ENCODE data around the gene PROCR.
"Not testable (repeated sequence)": the region's sequence is repeated elsewhere in the genome, so short reads cannot be mapped to it uniquely, and the experiment has no call there.

PROCR gene

DNA sequence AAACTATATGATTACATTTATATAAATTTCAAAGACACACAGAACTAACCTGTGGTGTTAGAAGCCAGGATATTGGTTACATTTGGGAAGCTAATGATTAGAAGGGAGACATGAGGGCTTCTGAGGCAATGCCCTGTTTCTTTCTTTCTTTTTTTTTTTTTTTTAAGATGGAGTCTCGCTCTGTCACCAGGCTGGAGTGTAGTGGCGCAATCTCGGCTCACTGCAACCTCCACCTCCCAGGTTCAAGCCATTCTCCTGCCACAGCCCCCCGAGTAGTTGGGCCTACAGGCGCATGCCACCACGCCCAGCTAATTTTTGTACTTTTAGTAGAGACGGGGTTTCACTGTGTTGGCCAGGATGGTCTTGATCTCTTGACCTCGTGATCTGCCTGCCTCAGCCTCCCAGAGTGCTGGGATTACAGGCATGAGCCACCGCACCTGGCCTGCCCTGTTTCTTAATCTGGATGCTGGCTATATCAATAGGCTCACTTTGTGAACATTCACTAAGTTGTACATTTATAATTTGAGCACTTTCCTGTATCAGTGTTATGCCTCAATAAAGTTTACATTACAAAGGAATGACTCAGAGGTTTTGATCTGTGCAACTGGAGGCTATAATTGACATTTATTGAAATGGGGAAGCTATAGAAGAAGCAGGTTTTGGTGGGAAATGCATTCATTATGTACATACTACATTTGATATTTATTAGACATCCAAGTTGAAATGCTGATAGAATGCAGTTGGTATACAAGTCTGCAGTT is 21.3 kb downstream of the PROCR start:
- DNase-seq (ENCODE audit: low read depth): not testable (repeated sequence)

DNA sequence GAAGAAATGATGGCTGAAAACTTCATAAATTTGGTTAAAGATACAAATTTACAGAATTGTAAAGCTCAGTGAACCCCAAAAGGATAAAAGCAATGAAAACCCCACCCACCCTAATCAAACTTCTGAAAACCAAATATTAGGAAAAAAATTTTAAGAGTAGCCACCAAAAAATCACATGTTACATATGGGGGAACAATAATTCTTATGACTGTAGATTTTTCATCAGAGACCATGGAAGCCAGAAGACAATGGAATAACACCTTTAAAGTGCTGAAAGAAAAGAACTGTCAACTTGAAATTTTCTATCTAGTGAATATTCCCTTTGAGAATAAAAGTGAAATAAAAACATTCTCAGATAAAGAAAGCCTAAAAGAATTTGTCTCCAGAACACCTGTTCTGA is 24.4 kb downstream of the PROCR start:
- no peak for DNase-seq (ENCODE audit: low read depth)

DNA sequence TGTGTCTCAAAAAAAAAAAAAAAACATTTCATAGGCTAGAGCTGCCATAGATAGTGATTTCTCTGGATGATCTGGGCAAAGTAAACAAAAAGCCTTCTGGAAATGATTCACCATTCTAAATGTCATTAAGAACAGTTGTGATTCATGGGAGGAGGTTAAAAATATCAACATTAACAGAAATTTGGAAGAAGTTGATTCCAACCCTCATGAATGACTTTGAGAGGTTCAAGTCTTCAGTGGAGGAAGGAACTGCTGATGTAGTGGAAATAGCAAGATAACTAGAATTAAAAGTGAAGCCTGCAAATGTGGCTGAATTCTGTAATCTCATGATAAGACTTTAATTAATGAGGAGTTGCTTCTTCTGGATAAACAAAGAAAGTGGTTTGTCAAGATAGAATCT is 27.9 kb downstream of the PROCR start:
- DNase-seq (ENCODE audit: low read depth): no peak

DNA sequence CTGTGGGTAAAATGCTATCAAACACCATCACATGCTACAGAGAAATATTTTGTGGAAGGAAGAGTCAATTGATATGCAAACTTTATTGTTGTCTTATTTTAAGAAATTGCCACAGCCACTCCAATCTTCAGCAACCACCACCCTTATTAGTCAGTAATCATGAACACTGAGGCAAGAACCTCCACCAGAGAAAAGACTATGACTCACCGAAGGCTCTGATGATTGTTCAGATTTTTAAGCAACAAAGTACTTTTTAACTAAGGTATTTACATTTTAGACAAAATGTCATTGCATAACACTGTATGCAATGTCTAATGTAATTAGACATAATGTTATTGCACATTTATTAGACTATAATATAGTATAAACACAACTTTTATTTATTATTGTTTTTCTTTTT is 28.4 kb downstream of the PROCR start:
- DNase-seq (ENCODE audit: low read depth): no peak

DNA sequence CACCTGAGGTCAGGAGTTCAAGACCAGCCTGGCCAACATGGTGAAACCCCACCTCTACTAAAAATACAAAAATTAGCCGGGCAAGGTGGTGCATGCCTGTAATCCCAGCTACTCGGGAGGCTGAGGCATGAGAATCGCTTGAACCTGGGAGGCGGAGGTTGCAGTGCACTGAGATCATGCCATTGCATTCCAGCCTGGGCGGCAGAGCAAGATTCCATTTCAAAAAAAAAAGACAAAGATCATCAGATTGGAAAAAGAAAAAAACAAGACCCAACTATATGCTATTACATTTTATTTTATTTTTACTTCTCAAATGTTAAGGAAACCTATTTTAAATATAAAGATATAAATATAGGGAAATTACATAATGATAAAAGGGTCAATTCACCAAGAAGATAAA is 29.6 kb downstream of the PROCR start:
- not testable (repeated sequence) for DNase-seq (ENCODE audit: low read depth)

DNA sequence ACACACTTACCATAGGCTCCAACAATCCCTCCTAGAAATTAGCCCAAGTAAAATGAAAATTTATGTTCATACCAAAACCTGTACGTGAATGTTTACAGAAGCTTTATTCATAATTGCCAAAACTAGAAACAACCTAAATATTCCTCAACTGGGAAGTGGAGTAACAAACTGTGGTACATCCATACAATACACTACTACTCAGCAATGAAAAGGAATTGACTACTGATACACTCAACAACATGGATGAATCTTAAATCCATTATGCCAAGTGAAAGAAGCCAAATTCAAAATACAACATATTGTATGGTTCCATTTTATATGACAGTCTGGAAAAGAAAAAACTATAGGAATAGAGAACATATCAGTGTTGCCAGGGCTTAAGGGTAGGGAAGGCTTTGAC is 34.9 kb downstream of the PROCR start:
- DNase-seq (ENCODE audit: low read depth): no peak

DNA sequence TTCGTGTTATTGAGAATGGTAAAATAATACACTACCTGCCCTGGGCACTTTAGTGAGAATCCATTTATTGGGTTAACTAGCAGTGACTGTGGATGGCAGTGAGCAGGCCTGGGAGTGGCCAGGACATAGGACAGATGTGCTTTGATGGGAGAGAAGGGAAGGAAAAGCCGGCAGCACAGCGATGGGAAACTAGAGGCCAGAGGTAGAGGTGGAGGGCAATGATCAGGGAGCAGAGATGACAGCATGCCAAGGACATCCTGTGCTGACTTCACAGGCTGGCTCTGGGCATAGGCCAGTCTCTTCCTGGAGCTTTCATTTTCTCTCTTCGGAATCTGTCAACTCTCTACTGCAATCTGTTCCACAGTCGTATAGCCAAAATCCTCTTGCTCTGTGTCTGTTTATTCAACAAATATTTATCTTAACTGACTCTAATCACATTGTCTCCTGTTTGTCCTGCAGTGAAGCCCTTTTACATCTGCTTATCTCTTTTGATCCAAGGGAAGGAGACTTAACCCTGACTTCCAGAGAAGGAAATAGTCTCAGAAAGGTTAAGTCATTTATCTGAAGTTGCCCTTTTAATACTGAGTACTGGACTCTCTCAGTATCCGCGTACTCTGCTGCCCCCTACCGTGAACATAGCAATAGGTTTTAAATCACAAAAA is 36.2 kb downstream of the PROCR start:
- DNase-seq (ENCODE audit: low read depth): peak; percentile 56

DNA sequence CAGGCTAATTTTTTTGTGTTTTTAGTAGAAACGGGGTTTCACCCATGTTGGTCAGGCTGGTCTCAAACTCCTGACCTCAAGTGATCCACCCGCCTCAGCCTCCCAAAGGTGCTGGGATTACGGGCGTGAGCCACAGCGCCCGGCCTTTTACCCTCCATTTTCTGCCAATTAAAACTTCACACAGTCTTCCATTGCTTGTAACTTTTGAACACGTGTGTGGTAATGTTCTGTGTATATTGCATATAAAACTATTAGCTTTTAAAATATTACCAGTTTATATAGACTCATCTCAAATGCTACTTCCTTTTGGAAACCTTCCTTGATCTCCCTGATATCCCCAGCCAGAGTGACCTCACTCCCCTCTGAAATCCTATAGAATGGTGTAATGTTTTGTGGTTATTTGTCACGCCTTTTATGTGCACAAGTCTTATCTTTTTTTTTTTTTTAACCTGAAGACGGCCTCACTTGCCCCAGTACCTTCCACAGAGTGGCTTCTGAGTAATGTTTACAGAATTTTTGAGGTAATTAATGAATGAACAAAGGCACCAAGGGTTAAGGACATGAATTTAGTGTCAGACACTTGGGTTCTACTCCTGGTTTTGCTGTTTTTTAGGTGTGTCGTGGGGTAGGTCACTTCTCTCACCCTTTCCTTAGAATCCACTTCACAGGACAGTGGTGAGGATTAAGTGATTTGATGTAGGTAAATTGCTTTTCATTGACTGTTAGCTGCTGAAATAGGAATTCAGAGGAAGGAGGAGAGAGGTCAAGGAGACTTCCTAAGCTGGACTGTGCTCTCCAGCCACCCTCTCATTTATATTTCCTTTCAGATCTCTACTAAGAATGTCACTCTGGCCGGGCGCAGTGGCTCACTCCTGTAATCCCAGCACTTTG is 43.4 kb downstream of the PROCR start:
- no peak for DNase-seq (ENCODE audit: low read depth)

DNA sequence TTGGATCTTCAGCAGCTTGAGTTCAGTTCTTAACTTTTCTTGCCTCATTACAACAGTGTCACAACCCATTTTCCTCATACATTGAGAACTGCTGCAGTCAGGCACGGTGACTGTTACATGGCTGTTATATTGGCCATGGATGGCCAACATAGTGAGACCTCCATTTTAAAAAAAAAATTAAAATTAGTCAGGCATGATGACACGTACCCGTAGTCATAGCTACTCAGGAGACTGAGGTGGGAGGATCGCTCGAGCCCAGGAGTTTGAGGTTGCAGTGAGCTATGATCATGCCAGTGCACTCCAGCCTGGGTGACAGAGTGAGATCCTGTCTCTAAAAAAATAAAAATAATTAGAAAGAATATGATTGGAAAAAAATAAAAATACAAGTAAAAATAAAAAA is 44.7 kb downstream of the PROCR start:
- DNase-seq (ENCODE audit: low read depth): no peak

DNA sequence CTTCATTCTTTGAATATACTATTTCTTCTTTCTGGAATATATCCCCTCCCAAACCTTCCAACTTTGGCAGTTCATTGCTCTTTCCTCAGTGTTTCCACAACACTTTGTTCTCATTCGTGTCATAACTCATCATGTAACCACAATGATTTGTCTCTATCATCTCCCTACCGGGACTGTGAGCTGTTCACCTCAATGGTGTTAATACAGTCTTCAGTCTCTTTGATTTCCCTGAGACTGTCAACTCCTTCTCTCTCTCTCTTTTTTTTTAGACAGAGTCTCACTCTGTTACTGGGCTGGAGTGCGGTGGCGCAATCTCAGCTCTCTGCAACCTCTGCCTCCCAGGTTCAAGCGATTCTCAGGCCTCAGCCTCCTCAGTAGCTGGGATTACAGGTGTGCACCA is 52.1 kb downstream of the PROCR start:
- DNase-seq (ENCODE audit: low read depth): no peak

DNA sequence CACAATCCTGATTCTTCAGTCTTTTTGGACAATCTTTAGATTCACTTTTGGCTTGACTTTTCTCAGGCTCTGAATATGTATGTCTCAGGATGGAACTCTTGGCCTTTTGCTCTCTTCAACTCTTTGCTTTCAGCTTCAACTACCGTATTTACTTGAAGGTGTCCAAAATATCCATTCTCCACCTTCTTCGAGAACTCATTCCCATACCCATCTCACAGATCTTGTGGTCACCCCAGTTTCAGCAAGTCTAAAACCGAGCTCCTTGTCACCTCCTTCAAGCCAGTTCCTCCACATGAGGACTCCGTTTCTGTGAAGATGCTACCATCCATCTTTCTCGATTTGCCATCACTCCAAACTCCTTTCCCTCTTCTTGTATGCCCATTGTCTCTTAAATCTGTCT is 52.7 kb downstream of the PROCR start:
- DNase-seq (ENCODE audit: low read depth): no peak

DNA sequence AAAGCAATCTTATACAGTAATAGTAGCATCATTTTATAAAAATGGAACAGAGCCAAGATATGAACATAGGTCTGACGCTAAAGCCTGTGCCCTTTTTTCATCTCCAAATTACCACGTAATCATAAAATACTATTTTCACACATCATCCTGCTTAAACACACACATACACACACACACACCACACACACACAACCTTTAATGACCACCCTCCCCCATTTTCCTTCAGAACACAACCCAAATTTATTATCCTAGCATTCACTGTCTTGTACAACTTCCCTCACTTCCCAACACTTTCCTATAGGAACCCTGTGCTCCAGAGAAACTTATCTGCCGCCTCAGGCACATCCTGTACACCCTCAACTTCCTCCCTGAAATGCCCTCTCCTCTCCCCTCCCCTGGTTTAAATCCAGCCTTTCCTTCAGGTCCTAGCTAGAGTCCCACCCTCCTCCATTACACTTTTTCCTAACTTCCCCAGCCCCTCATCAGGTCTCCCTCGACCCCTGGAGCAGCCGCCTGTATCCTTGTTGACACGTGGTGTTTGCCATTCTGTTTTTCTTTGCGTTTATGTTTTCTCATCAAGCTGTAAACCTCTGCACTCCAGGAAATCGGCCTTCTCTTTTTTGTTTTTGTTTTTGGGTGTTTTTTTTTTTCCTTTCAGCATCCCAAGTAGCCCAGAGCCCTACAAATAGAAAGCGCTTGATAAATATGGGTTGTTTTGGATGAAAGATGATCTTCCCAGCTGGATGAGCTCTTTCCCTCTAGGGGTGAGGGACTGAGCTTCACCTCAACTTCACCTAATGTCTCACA is 53.6 kb downstream of the PROCR start:
- DNase-seq (ENCODE audit: low read depth): no peak

DNA sequence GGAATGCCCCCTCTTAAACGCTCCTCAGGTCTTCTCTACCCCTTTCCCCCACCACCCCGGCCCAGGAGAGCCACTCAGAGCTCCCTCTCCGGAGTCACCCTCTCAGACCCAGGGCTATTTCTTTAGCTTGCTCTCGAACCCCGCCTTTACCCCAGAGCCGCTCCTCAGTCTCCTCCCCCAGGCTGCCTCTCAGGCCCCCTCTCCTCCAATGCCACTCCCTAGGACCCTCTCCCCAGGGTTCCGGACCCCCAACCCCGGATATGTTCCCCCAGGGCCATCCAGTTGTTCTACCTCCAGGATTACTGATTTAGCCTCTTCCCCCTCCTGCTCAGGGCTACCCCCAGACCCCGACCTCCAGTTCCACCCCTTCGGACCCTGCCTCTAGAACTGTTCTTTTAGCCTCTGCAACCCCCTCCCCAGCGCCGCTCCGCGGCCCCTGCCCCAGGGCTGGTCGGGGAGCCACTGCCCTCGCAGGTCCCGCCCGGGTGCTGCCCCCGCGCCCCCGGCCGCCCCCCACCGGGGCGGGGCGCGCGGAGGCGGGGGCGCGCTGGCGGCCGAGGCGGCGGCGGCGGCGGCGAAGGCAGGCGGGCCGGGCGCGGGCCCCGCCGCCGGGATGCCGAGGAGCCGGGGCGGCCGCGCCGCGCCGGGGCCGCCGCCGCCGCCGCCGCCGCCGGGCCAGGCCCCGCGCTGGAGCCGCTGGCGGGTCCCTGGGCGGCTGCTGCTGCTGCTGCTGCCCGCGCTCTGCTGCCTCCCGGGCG is 54.4 kb downstream of the PROCR start, which contains the start of gene MMP24:
MMP24 (plus strand) TSS at position 565 of the 758 bp plus-strand sequence; CDS start at position 614, 49 bp downstream.
- no peak for DNase-seq (ENCODE audit: low read depth)
